Measurements from ENCODE around the gene ASIC3.

ASIC3 gene

DNA sequence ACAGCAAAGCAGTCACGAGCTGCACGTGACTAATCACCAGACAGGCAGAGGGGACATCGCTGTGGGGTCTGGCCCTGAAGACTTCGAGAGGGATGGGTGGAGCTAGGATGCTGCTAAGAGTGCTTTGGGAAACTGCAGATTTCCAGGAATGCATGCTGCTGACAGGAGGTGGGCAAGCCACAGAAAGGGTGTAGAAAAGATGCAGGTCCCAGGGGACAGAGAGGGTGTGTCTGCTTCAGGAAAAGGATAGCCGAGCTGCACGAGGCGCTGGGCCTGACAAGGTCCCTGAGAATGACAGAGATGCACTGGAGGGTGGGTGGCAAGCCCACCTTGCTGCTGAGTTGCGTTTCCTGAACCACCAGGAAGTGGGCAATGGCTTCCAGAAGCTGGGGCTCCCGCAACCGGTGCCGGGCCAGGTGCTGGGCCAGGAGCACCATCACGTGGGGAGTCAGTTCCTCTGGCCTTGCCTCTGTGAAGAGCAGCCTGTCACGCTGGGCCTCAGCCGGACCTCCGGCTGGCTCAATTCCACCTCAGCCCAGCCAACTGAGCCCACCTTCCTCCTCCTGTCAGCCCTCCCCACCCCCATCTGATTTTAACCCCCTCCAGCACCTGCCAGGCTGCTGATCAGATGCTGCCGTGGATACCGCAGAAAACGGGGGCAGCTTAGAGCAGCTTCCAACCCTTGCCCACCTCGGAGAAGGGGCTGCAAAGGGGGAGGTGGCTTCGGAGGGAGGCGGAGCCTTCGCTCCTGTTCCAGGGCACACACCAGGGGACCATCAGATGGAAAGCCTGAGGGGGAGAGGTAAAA, 30.1 kb downstream of the ASIC3 start:
- H3K4me1 Mint-ChIP-seq: peaks cover 65% of the 10 kb centered on the region
- H3K36me3 Mint-ChIP-seq: peaks cover 56% of the 10 kb centered on the region
- peak overlapping the region; percentile 98 for H3K4me3 Mint-ChIP-seq
- ATAC-seq: no peak
- H3K27ac Mint-ChIP-seq: peak overlapping the region; percentile 26
- H3K9me3 Mint-ChIP-seq: no peaks in the 10 kb centered on the region
- no peak for DNase-seq (ENCODE audit: low spot score in 2 of 2)

DNA sequence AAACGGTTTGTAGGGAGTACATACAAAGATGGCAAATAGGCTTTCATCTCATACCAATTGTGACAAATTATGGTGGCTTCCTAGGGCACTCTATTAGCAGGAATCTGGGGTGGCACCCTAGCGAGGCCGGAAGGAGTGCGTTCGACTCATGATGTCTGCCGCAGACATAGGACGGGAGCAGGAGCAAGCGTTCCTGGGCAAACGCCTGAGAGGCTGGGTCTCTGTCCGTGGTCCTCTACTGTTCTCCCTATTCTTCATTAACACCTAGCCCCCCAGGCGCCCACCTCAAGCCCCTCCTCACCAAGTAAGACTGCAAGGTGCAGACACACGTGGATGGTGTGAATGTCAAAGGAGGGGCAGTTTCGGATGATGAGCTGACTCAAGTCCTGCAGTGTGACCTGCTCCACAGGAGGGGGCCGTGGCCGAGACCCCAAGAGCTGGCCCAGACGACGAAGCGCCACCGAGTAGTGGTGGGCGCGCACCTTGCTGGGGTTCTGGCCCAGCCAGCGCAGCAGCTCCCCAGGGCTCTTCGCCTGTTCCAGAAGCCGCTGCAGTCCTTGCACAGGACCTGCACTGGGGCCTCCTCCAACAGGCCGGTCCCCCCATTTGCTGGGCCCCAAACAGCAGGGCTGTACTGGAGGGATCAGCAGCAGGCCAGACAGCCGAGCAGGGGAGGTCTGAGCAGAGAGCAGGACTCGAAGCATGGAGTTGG, 31.0 kb downstream of the ASIC3 start:
- ATAC-seq (no peak), DNase-seq (ENCODE audit: low spot score in 2 of 2) (no peak)
- Mint-ChIP-seq H3K9me3 (no peaks in the 10 kb centered on the region), H3K4me1 (peaks cover 62% of the 10 kb centered on the region), H3K4me3 (peak overlapping the region; percentile 98), H3K36me3 (peaks cover 47% of the 10 kb centered on the region), H3K27ac (peak overlapping the region; percentile 88)

DNA sequence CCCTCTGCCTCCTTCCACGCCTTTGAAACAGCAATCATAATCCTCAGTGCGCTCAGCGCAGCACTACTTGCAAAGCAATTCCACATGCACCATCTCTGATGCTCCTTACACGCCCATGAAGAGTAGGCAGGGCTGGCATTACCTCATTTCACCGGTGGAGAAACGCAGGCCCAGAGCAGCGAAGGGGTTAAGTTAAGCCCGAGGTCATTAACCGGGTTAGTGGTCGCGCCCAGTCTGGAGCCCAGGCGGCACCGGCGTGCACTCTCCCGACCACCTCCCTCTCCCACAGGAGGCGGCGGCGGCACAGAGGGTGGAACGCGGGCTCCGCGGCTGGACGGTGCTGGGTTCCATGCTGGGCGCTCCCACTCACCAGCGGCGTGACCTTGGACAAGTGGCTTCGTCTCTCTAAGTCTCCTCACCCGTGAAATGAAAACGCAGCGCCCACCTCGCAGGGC, 31.8 kb downstream of the ASIC3 start:
- H3K4me3 Mint-ChIP-seq: peak overlapping the region; percentile 98
- ATAC-seq (peak; percentile 3), DNase-seq (ENCODE audit: low spot score in 2 of 2) (no peak)
- H3K4me1 Mint-ChIP-seq: peaks cover 61% of the 10 kb centered on the region
- H3K27ac Mint-ChIP-seq: peak overlapping the region; percentile 88
- H3K9me3 Mint-ChIP-seq: no peaks in the 10 kb centered on the region
- H3K36me3 Mint-ChIP-seq: peaks cover 40% of the 10 kb centered on the region

DNA sequence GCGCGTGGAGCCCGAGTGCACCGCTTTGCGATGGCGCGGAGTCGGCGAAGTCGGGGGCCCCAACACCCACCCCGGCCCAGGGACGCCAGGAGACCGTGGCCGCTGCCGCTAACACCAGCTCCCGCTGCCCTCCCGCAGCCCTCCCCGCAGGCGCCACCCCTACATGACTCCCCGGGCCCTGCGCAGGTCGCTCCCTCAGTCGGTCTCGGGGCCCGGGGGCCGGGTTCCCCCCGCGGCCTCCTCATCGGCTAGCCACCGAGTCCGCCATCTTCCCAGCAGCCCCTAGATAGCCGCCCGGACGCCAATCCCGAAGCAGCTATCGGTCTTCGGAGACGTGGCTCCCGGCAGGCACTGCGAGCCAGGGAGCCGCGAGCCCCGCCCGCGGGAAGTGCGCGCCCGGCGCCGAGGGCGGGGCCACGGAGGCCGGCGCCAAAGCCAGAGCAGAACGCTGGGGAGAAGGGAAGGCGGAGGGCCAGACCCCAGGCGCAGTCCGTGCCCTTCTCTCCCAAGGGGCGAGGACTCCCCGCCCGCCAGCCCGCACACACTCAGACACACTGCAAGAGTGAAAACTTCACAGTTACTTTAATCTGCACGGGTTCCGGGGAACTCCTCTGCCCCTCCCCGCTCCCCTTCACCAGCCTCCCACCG, 32.3 kb downstream of the ASIC3 start, which contains the start of gene FASTK:
FASTK (minus strand) TSS at position 288 of the 648 bp plus-strand sequence; CDS start at position 245, 43 bp downstream.
- peak within 1 kb of the TSS; percentile 98 for H3K4me3 Mint-ChIP-seq
- peaks cover 62% of the 10 kb centered on the region for H3K4me1 Mint-ChIP-seq

DNA sequence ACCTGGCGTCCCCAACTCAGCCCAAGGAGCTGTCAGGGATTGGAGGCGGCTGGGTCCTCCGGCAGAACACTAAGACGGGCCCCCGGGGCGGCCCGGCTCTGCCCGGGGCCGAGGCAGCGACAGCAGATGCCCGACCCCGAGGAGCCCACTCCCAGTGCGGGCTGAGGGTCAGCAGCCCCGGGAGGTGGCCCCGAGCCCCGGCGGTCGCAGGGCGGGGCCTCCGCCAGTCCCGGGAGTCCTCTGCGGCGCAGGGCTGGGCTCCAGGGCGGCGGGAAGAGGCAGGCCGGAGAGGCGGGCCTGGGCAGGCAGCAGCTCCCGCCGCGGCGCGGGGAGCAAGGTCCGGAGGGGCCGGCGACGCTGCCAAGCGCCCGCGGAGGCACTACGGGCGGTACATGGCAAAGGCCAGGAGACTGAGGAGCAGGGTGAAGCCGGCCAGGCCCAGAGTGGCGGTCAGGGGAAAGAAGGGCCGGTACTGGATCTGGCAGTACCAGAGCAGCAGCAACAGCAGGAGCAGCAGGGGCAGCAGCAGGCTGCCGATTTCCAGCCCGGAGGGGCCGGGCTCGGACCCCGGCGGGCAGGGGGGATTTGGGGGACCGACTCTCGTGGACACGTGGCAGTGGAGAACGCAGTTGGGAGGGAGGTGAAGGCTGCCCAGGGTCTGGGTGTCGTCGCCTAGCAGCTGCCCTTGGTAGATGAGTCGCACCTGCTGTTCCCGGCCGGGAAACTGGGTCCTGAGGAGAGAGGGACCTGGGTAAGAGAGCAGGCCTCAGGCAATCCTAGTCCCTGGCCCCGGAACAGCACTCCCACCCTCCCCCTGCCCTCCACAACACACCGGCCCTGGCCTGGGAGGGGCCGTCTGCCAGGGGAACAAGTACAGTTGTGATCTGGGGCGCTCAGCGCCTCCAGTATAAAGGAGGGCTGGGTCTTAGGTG, 33.1 kb downstream of the ASIC3 start:
- ATAC-seq (no peak), DNase-seq (ENCODE audit: low spot score in 2 of 2) (no peak)
- Mint-ChIP-seq H3K27ac (peak overlapping the region; percentile 88), H3K4me1 (peaks cover 58% of the 10 kb centered on the region), H3K4me3 (peak overlapping the region; percentile 98), H3K36me3 (peaks cover 37% of the 10 kb centered on the region), H3K9me3 (no peaks in the 10 kb centered on the region)

More for the DNA sequence above, 32.3 kb downstream of the ASIC3 start, which contains the start of gene FASTK:
- peak; percentile 78 to 92 for DNase-seq (ENCODE audit: low spot score in 2 of 2)
- H3K9me3 Mint-ChIP-seq: no peaks in the 10 kb centered on the region
- peak; percentile 88 for ATAC-seq
- H3K27ac Mint-ChIP-seq: peak within 1 kb of the TSS; percentile 88
- H3K36me3 Mint-ChIP-seq: peaks cover 40% of the 10 kb centered on the region

DNA sequence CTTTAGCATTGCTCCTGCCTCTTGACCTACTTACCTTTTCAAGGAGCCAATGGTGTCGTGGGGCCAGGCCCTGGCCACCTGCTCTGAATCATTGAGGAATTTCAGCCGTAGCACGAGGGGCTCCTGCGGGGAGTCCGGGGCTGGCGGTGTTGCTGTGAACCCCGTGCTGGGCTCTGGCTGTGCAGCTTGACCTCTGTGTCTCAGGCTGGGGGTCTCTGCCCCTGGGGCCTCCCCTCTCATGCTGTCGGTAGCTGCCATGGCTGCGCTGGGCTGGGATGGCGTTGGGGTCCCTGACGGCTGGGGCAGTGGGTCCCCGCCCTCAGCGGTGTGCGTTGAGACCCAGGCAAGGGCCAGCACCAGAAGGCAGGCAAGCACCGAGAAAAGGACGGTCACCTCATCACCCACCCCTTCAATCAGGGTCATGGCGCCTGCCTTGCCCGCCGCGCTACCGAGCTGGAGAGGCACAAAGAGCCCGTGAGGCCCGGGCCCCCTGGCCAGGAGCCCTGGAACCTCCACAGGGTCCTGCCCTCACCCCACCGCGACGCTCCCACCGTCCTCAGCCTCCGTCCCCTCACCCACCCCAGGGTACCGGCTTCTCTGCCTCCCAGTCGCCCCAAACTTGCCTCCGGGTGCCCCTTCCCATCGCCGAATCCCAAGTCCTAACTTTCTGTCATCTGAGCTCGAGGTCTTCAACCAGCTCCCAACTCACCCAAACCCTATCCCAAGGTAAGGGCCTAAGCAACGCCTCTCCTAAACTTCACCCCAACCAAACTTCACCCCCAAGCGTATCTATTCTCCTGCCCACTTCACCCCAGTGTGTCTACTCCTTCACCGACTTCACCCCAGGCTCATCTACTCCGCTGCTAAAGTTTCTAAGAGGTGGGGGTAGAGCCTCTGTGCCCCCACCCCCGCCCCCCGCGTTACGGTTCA, 34.1 kb downstream of the ASIC3 start:
- peaks cover 32% of the 10 kb centered on the region for H3K36me3 Mint-ChIP-seq
- peak overlapping the region; percentile 98 for H3K4me3 Mint-ChIP-seq
- no peak for DNase-seq (ENCODE audit: low spot score in 2 of 2)
- no peaks in the 10 kb centered on the region for H3K9me3 Mint-ChIP-seq
- H3K4me1 Mint-ChIP-seq: peaks cover 58% of the 10 kb centered on the region
- peak overlapping the region; percentile 96 for H3K27ac Mint-ChIP-seq
- ATAC-seq: no peak

DNA sequence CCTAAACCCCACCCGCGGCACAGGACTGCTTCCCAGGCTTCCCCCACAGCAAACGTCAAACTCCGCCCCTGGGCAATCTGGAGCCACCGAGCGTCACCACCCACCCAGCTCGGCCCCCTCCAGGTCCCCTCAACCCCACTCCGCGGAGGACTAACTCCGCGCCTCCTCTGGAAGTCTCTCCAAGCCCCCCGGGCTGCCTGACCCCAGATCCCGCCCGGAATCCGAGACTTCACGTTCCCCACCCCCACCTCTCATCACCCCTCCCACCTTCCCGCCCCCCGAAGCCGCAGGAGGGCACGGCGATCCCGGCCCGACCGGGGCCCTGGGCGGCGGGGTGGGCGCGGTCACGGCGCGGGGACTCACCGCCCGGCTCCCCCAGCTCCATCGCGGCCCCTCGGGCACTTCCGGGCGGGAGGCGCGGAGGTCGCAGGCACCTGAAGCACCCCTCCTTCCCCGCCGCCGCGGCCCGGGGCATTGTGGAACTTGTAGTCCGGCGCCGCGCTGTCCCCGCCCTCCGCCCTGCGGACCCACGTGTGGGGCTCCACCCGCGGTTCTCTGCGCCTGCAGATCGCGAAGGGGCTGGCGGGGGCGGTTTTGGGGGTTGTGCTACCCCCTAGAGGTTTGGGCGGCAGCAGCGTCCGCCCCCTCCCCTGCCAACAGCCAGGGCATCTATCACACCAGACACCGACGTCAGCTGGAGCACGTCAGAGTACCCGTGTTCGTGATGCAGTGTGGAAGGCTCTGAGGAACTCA, 34.9 kb downstream of the ASIC3 start, which contains the start of gene TMUB1:
TMUB1 (minus strand) TSS at position 423 of the 753 bp plus-strand sequence. CDS start 930 bp downstream, outside the sequence.
- no peaks in the 10 kb centered on the region for H3K9me3 Mint-ChIP-seq
- peak; percentile 74 to 91 for DNase-seq (ENCODE audit: low spot score in 2 of 2)
- ATAC-seq: peak; percentile 71

DNA sequence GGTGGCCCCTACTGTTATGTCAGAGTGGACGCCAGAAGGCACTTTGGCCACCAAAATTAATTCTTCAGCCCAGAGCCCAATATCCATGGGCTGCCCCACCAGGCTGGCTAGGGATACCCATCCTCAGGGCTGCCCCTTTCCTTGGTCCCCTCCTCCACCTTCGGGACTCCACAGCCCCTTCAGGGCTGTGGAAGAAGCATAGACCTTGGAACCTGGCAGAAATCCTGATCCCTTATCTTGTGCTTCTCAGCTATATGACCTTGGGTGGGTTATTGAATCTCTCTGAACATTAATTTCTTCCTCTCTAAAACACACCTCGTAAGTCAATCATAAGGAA, 35.5 kb downstream of the ASIC3 start:
- no peak overlapping the region for H3K27ac Mint-ChIP-seq
- peak overlapping the region; percentile 98 for H3K4me3 Mint-ChIP-seq
- H3K36me3 Mint-ChIP-seq: peaks cover 21% of the 10 kb centered on the region
- DNase-seq (ENCODE audit: low spot score in 2 of 2) (no peak), ATAC-seq (no peak)
- H3K9me3 Mint-ChIP-seq: no peaks in the 10 kb centered on the region
- H3K4me1 Mint-ChIP-seq: peaks cover 48% of the 10 kb centered on the region

More for the DNA sequence above, 34.9 kb downstream of the ASIC3 start, which contains the start of gene TMUB1:
- peaks cover 53% of the 10 kb centered on the region for H3K4me1 Mint-ChIP-seq
- H3K27ac Mint-ChIP-seq: peak within 1 kb of the TSS; percentile 96
- peaks cover 23% of the 10 kb centered on the region for H3K36me3 Mint-ChIP-seq
- peak within 1 kb of the TSS; percentile 98 for H3K4me3 Mint-ChIP-seq

DNA sequence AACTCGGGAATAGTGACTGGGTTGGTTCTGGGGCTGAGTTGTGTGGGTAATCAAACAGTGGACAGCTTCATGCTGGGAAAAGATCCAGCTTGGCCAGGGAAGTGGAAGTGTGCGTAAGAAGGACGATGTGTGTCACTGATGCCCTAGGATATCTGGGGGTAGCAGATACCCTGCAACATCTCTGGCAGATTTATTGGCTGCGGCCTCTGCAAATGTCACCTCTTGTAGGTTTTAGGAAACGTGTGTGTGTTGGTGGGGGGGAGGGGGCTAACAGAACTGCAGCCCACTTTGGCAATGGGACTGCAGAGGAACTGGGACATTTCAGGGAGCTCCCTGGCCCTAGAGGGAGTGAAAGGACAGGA, 37.0 kb downstream of the ASIC3 start:
- Mint-ChIP-seq H3K4me1 (peaks cover 46% of the 10 kb centered on the region), H3K9me3 (no peaks in the 10 kb centered on the region), H3K4me3 (peak overlapping the region; percentile 98), H3K27ac (peak overlapping the region; percentile 88), H3K36me3 (peaks cover 10% of the 10 kb centered on the region)
- ATAC-seq: no peak
- no peak for DNase-seq (ENCODE audit: low spot score in 2 of 2)

DNA sequence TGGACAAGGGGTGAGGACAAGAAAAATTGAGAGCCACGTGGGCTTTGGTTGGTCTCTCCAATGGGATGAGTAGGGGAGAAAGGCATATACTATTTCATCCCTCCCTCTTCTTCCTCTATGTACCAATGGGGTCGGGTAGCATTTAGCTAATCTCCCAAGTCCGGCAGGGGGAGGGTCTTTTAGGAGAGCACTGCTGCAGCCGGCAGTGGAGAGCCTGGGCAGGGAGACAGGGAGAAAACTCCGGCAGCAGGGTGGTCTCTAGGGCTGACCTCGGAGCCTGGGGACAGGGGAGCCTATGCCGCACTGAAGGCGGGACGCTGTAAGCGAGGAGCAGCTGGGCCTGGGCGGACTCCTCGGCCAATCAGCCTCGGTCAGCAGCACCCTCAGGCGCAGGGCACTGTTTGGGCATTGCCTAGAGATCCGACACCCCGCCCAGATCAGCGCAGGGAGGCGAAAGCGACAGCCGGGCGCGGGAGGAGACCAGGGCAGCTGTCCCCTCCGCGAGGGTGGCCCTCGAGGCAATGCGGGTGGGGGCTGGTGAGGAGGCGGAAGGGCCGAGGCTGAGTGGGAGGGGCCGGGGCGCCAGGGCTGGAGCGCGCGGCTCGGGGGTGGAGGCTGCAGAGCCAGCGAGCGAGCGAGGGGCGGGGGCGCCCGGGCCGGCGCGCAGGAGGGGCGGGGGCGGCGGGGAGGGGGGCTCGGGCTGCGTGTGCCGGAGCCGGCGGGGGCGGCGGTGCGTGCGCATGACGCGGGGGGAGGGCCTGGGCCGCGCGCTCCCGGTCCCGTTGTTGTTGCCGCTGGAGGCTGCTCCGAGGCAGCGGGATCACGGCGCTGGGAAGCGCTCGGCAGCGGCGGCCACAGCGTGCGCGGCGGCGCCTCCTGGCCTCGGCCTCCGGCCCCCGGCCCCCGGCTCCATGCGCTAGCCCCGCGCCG, 37.6 kb downstream of the ASIC3 start, which contains the start of gene AGAP3:
AGAP3 (plus strand) TSS at position 785 of the 930 bp plus-strand sequence. CDS start 267 bp downstream, outside the sequence.
- DNase-seq (ENCODE audit: low spot score in 2 of 2) (peak in 1 of 2 donors; percentile 81), ATAC-seq (peak; percentile 43)
- peak within 1 kb of the TSS; percentile 98 for H3K4me3 Mint-ChIP-seq
- peaks cover 10% of the 10 kb centered on the region for H3K36me3 Mint-ChIP-seq
- no peaks in the 10 kb centered on the region for H3K9me3 Mint-ChIP-seq
- peaks cover 47% of the 10 kb centered on the region for H3K4me1 Mint-ChIP-seq
- H3K27ac Mint-ChIP-seq: peak within 1 kb of the TSS; percentile 88

DNA sequence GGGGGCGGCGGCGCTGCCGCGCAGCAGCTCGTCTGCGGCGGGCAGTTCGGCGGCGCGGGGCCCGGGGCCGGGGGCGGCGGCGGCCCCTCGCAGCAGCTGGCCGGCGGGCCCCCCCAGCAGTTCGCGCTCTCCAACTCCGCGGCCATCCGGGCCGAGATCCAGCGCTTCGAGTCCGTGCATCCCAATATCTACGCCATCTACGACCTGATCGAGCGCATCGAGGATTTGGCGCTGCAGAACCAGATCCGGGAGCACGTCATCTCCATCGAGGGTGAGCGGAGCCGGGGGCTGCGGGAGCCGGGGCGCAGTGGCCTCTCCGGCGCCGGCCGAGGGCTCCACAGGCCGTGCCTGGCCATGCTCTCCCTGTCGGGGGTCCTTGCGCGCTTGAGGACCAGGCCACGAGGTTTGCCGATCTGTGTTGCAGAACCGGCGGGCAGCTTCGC, 38.5 kb downstream of the ASIC3 start:
- peaks cover 53% of the 10 kb centered on the region for H3K4me1 Mint-ChIP-seq
- no peak for DNase-seq (ENCODE audit: low spot score in 2 of 2)

More for the DNA sequence above, 38.5 kb downstream of the ASIC3 start:
- peak overlapping the region; percentile 37 for H3K27ac Mint-ChIP-seq
- ATAC-seq: peak; percentile 14
- H3K9me3 Mint-ChIP-seq: no peaks in the 10 kb centered on the region
- peak overlapping the region; percentile 98 for H3K4me3 Mint-ChIP-seq
- H3K36me3 Mint-ChIP-seq: peaks cover 10% of the 10 kb centered on the region

All from stimulated activated effector memory CD8-positive, alpha-beta T cell treated with anti-CD3 and anti-CD28 coated beads, Interleukin-12 subunit alpha, Interleukin-12 subunit beta, amount 100 ng/mL, for 72 hours (primary cell).